ENCODE data around the gene MBP. TPM values are rescaled to one million over a fixed set of nuclear protein-coding genes. Genes with fewer than 3 reads are reported as not detected.
A peak's percentile ranks its signal among the peaks of the same experiment; 100 is the strongest.

The MBP gene
- total RNA-seq, 4 donors from 2014 or later, result 23.2 to 34.7 (median 28.2) TPM

DNA sequence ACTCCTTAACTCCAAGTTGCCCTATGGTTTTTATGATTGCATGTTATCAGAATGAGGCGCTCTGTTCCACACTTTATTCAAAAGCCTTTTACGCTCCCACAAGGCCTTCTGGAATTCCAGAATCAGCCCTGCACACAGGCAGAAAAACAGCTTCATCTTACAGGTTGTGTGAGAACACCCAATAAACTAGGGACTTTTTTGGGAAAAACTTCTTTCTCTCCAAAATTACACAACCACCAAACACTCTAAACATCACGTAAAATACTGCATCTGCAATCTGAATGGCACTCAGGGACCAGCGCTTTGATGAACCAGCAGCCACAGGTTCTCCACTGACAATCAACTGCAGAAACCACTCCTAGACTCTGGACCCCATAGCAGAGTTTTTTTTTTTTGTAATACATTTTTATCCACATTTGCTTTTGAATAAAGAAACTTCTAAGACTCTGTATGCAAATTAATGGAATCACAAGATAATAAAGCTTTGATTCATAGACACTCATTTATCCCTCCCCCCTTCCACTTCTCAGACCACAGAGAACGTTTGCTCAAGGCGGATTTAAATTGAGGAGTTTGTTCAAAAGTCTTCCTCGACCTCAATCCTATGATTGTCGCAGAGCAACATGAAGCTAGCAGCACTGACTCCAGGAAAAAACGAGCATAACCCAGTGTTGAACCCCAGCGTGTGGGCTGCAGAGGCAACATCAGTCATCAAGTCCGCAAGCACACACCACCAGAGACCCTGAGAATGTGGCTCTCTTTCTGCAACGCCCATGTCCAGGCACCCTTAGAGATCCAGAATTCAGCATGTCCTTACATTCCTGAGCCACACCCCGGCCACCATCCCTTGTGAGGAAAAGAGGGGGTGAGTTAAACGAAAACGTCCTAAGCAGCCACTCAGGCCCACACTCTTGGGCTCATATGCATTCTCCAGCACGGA is 116.5 kb downstream of the MBP start:
- no peaks in the 10 kb centered on the region for H3K9me3 ChIP-seq
- 86% methylated on average over 10 to 11 of the region's 16 CpGs for WGBS, 2 donors (ENCODE audit: low coverage in 1 of 2)
- no peak for TF ChIP-seq EP300 (IDR thresholded peaks at IDR 0.05)
- H3K27ac ChIP-seq, result no peak overlapping the region
- H3K36me3 ChIP-seq, result peaks cover 0 to 19% of the 10 kb centered on the region in 2 donors
- peaks cover 0 to 21% (median 5%) of the 10 kb centered on the region in 3 donors for H3K4me1 ChIP-seq
- no peak for ATAC-seq
- H3K4me3 ChIP-seq, result no peak overlapping the region
- H3K27me3 ChIP-seq, result no peaks in the 10 kb centered on the region

DNA sequence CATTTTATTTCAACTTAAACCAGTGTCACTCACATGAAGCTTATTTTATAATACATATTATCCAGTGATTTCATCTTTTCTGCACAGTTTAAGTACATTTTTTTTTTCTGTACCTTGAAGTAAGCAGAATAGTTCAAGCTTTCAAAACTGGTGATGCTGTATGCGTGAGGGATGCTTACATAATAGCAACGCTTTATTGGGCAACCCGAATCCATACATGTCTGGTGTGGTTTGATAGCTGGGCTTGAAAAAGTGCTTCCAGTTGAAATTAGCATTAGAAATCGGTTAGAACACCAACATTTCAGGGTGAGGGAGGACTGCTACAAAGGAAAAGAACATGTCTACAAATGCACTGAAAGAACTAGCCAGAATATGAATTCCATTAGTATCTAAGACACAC is 117.4 kb downstream of the MBP start:
- Histone ChIP-seq H3K4me3 (no peak overlapping the region), H3K27ac (no peak overlapping the region), H3K4me1 (peaks cover 0 to 21% (median 5%) of the 10 kb centered on the region in 3 donors), H3K9me3 (no peaks in the 10 kb centered on the region), H3K27me3 (no peaks in the 10 kb centered on the region), H3K36me3 (peaks cover 0 to 19% of the 10 kb centered on the region in 2 donors)
- TF ChIP-seq, protein P1, sequence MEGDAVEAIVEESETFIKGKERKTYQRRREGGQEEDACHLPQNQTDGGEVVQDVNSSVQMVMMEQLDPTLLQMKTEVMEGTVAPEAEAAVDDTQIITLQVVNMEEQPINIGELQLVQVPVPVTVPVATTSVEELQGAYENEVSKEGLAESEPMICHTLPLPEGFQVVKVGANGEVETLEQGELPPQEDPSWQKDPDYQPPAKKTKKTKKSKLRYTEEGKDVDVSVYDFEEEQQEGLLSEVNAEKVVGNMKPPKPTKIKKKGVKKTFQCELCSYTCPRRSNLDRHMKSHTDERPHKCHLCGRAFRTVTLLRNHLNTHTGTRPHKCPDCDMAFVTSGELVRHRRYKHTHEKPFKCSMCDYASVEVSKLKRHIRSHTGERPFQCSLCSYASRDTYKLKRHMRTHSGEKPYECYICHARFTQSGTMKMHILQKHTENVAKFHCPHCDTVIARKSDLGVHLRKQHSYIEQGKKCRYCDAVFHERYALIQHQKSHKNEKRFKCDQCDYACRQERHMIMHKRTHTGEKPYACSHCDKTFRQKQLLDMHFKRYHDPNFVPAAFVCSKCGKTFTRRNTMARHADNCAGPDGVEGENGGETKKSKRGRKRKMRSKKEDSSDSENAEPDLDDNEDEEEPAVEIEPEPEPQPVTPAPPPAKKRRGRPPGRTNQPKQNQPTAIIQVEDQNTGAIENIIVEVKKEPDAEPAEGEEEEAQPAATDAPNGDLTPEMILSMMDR (IDR thresholded peaks at IDR 0.05), result no peak
- TF ChIP-seq EP300 (IDR thresholded peaks at IDR 0.05) (no peak), POLR2A (IDR thresholded peaks at IDR 0.05) (no peak), POLR2AphosphoS5 (IDR thresholded peaks at IDR 0.05) (no peak)
- WGBS, 2 donors (ENCODE audit: low coverage in 1 of 2), result 86 to 90% methylated on average over 4 of the region's 4 CpGs
- ATAC-seq, result no peak

DNA sequence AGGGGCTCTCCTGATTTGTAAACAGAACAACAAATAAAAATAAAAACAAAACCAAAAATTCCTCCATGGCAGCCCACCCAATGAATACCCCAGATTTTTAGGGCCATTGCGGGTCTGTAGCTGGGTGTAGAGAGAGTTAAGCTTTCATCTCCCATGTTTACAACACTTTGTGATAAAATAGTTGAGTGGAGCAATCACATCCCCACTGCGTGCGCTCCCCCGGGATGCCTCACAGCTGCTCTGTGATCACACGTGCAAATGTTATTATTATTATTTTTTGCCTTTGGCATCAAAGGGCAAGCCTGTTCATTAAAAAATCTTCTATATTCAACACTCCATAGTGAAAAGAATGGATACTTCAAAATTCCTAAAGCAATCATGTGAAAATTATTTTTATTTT is 118.0 kb downstream of the MBP start:
- no peaks in the 10 kb centered on the region for H3K27me3 ChIP-seq

DNA sequence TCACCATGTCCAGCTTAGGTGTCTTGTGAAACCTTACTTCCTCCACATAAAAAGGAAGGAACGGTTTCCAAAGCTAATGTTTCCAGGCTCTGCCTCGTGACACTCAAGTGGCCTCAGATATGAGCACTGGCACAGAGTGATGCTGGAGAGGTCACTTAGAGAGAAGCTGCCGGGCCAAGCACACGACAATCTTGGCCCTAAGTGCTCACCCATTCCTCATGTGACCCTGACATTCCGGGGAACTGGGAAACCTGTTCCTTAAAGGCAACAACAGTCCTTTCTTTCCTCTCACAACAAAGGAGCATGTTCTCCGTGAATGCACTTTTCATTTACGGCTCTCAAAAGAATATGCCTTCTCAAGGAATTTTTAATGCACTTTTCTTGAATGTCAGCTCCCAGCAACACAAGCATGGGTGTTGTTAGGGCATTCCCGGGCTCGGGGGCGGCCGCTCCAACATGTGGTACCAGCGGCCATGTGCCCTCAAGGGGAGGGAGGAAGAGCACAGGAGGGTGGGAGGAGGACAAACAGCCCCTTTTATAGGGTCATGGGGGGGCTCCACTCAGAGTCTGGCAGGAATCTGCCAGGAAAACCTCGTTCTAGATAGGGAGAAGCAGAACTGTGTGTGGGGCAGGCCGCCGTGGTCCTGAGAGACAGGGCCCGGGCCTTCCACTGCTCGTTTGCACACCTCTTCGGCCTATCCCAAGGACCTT is 118.6 kb downstream of the MBP start:
- H3K36me3 ChIP-seq, result peaks cover 0 to 29% of the 10 kb centered on the region in 2 donors
- no peaks in the 10 kb centered on the region for H3K9me3 ChIP-seq
- H3K27me3 ChIP-seq, result no peaks in the 10 kb centered on the region
- TF ChIP-seq EP300 (IDR thresholded peaks at IDR 0.05) (no peak), POLR2AphosphoS5 (IDR thresholded peaks at IDR 0.05) (peak; percentile 13), POLR2A (IDR thresholded peaks at IDR 0.05) (no peak)
- TF ChIP-seq, protein P1 (IDR thresholded peaks at IDR 0.05), result no peak
- peak; percentile 80 for ATAC-seq
- no peak overlapping the region for H3K4me3 ChIP-seq
- peaks cover 0 to 21% (median 5%) of the 10 kb centered on the region in 3 donors for H3K4me1 ChIP-seq
- WGBS, 2 donors (ENCODE audit: low coverage in 1 of 2), result 66 to 85% methylated on average over 7 to 9 of the region's 18 CpGs
- peak overlapping the region in 3 of 4 donors; percentile 54 to 72 (median 72) for H3K27ac ChIP-seq

More for the DNA sequence above, 118.0 kb downstream of the MBP start:
- 56 to 71% methylated on average over 5 of the region's 5 CpGs for WGBS, 2 donors (ENCODE audit: low coverage in 1 of 2)
- H3K27ac ChIP-seq, result peak overlapping the region in 3 of 4 donors; percentile 54 to 72 (median 72)
- TF ChIP-seq POLR2A (IDR thresholded peaks at IDR 0.05) (no peak), EP300 (IDR thresholded peaks at IDR 0.05) (no peak), POLR2AphosphoS5 (IDR thresholded peaks at IDR 0.05) (no peak)
- TF ChIP-seq, protein P1 (IDR thresholded peaks at IDR 0.05), result no peak
- H3K4me3 ChIP-seq, result no peak overlapping the region
- peak; percentile 44 for ATAC-seq
- peaks cover 0 to 23% of the 10 kb centered on the region in 2 donors for H3K36me3 ChIP-seq
- H3K9me3 ChIP-seq, result no peaks in the 10 kb centered on the region
- peaks cover 0 to 21% (median 5%) of the 10 kb centered on the region in 3 donors for H3K4me1 ChIP-seq

DNA sequence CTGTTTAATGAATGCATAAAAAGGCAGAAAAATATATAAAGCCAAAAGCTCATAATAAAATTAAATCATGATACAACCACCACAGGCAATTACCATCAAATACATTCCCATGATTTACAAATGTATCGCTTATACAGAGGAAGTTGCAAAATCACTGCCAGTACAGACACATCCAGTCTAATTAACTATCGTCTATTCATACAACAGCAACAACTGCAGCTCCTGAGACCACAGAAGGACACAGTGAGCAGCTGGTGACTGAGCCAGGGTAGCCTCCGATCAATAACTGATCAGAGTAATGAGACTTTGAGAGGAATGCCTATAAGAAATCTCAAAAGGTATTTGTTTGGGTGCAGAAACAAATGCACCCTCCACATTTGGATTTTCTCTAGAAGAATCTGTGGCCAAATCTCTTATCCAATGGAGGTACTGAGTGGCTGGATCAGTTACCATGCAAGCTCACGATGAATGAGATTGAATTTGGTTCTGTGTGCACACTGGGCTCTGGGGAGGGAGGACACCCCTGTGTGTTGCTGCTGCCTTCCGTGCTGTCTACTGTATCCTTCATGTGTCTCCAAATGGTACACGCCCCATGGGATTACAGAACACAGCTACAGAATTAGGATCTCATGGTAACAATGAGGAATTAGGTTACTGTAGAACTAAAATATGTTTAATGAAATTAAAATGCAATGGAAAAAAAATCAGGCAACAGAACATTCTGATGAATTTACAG is 119.6 kb downstream of the MBP start:
- TF ChIP-seq, protein P1 (IDR thresholded peaks at IDR 0.05), result no peak
- no peak for TF ChIP-seq POLR2AphosphoS5 (IDR thresholded peaks at IDR 0.05)
- ATAC-seq, result no peak
- Histone ChIP-seq H3K4me3 (no peak overlapping the region), H3K27ac (peak overlapping the region in 1 of 4 donors; percentile 54), H3K9me3 (no peaks in the 10 kb centered on the region), H3K36me3 (peaks cover 0 to 30% of the 10 kb centered on the region in 2 donors), H3K27me3 (no peaks in the 10 kb centered on the region), H3K4me1 (peaks cover 0 to 21% (median 5%) of the 10 kb centered on the region in 3 donors)
- 73 to 84% methylated on average over 3 to 6 of the region's 6 CpGs for WGBS, 2 donors (ENCODE audit: low coverage in 1 of 2)
